Mesothelial cell of epicardium (in vitro differentiated cells): ENCODE data around the gene PDSS1. TPM values are rescaled to one million over a fixed set of nuclear protein-coding genes. Genes with fewer than 3 reads are reported as not detected.
"Not testable (repeated sequence)": the region's sequence is repeated elsewhere in the genome, so short reads cannot be mapped to it uniquely, and the experiment has no call there.

Experiments
- DNase-seq, 2 experiments: peaks; one replicate each; pipeline ENCODE4 v3.0.0; 2021; ENCODE audit warnings: low spot score in 2 of 2; ENCODE audit not compliant: unreplicated experiment in 2 of 2
- H3K27ac Mint-ChIP-seq: 2 replicates; pipeline ENCODE4 v1.8.0; 2021; ENCODE audit warnings: mixed read lengths
- H3K27me3 Mint-ChIP-seq: 2 replicates; pipeline ENCODE4 v1.8.0; 2021; ENCODE audit warnings: low read depth, mixed read lengths
- H3K36me3 Mint-ChIP-seq: 2 replicates; pipeline ENCODE4 v1.8.0; 2021; ENCODE audit warnings: mixed read lengths
- H3K4me1 Mint-ChIP-seq: 2 replicates; pipeline ENCODE4 v1.8.0; 2021; ENCODE audit warnings: mixed read lengths
- H3K4me3 Mint-ChIP-seq: 2 replicates; pipeline ENCODE4 v1.8.0; 2021; ENCODE audit warnings: mild to moderate bottlenecking, moderate library complexity, mixed read lengths
- H3K9me3 Mint-ChIP-seq: 2 replicates; pipeline ENCODE4 v1.8.0; 2021; ENCODE audit warnings: mixed read lengths
- CTCF ChIP-seq: fragments of 200-600 bp; sonication (generic); IDR thresholded peaks from one replicate; pipeline ENCODE4 v1.5.0; 2021; ENCODE audit warnings: antibody characterized with exemption; ENCODE audit not compliant: unreplicated experiment
- total RNA-seq: library from RNA; stranded (reverse); gene quantifications from 3 replicates; pipeline ENCODE4 v1.2.1, GENCODE V29; 2021

PDSS1 gene
- total RNA-seq, 1 donor from 2014 or later, result 8.7 TPM

- Mint-ChIP-seq H3K4me1 (no peaks in the 10 kb centered on the region), H3K27me3 (peaks cover 29% of the 10 kb centered on the region), H3K36me3 (no peaks in the 10 kb centered on the region), H3K9me3 (peaks cover 15% of the 10 kb centered on the region), H3K27ac (no peak overlapping the region), H3K4me3 (no peak overlapping the region)
- no peak for TF ChIP-seq CTCF
- DNase-seq, result no peak
Observed at GRCh38 chr10:26662864-26663263, 34.6 kb upstream of the PDSS1 start.

GRCh38 chr10:26665080-26666048 is 32.1 kb upstream of the PDSS1 start:
- Mint-ChIP-seq H3K27ac (no peak overlapping the region), H3K27me3 (peaks cover 7% of the 10 kb centered on the region), H3K36me3 (no peaks in the 10 kb centered on the region), H3K9me3 (peaks cover 11% of the 10 kb centered on the region), H3K4me1 (no peaks in the 10 kb centered on the region), H3K4me3 (no peak overlapping the region)
- no peak for TF ChIP-seq CTCF
- no peak for DNase-seq

- Mint-ChIP-seq H3K27ac (no peak overlapping the region), H3K9me3 (no peaks in the 10 kb centered on the region), H3K27me3 (peaks cover 8% of the 10 kb centered on the region), H3K36me3 (no peaks in the 10 kb centered on the region), H3K4me1 (no peaks in the 10 kb centered on the region), H3K4me3 (no peak overlapping the region)
- no peak for TF ChIP-seq CTCF
- no peak for DNase-seq
Observed at GRCh38 chr10:26675873-26676257, 21.6 kb upstream of the PDSS1 start.

GRCh38 chr10:26679588-26679987 is 17.9 kb upstream of the PDSS1 start:
- no peak for DNase-seq
- H3K9me3 Mint-ChIP-seq, result no peaks in the 10 kb centered on the region
- no peaks in the 10 kb centered on the region for H3K4me1 Mint-ChIP-seq
- no peak for TF ChIP-seq CTCF
- H3K36me3 Mint-ChIP-seq, result no peaks in the 10 kb centered on the region
- H3K27ac Mint-ChIP-seq, result no peak overlapping the region
- no peak overlapping the region for H3K4me3 Mint-ChIP-seq
- H3K27me3 Mint-ChIP-seq, result peaks cover 22% of the 10 kb centered on the region

- no peaks in the 10 kb centered on the region for H3K36me3 Mint-ChIP-seq
- DNase-seq, result no peak
- peaks cover 23% of the 10 kb centered on the region for H3K27me3 Mint-ChIP-seq
- H3K27ac Mint-ChIP-seq, result no peak overlapping the region
- H3K9me3 Mint-ChIP-seq, result no peaks in the 10 kb centered on the region
- TF ChIP-seq CTCF, result no peak
- H3K4me1 Mint-ChIP-seq, result no peaks in the 10 kb centered on the region
- no peak overlapping the region for H3K4me3 Mint-ChIP-seq
Observed at GRCh38 chr10:26681076-26681475, 16.4 kb upstream of the PDSS1 start.

GRCh38 chr10:26681971-26682370 is 15.5 kb upstream of the PDSS1 start:
- H3K27me3 Mint-ChIP-seq, result peaks cover 23% of the 10 kb centered on the region
- H3K4me3 Mint-ChIP-seq, H3K9me3 Mint-ChIP-seq, H3K27ac Mint-ChIP-seq, H3K4me1 Mint-ChIP-seq, H3K36me3 Mint-ChIP-seq, DNase-seq: not testable (repeated sequence)
